ENCODE measurements around the gene GSE1.

DNA sequence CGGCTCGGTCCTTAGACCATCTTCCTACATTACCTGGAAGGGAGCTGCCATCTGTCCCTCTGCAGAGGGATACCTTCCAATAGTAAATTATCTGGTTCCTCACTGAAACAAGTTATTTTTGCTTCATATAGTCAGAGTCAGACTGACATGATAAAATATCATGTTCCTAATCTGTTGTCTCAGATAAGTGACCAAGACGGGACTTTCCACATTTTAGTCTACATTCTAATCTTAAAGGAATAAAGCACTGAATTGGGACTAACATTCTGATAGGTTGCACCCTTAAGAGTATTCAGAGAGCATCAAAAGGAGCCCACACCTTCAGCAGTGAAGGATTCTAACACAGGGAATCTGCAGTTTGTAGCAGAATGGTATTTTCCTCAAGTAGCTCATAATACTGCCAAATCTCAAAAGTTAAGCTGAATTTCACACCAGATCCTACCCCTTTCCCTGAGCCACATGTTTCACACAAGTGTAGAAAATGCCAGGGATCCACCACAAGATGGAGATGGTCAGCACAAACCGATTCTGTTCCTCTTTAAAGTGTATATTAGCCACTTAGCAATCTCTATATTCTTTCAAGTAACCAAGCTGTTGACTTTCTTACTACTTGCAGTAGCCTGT, 62.2 kb downstream of the GSE1 start:
- TF ChIP-seq, protein P1, sequence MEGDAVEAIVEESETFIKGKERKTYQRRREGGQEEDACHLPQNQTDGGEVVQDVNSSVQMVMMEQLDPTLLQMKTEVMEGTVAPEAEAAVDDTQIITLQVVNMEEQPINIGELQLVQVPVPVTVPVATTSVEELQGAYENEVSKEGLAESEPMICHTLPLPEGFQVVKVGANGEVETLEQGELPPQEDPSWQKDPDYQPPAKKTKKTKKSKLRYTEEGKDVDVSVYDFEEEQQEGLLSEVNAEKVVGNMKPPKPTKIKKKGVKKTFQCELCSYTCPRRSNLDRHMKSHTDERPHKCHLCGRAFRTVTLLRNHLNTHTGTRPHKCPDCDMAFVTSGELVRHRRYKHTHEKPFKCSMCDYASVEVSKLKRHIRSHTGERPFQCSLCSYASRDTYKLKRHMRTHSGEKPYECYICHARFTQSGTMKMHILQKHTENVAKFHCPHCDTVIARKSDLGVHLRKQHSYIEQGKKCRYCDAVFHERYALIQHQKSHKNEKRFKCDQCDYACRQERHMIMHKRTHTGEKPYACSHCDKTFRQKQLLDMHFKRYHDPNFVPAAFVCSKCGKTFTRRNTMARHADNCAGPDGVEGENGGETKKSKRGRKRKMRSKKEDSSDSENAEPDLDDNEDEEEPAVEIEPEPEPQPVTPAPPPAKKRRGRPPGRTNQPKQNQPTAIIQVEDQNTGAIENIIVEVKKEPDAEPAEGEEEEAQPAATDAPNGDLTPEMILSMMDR (IDR thresholded peaks at IDR 0.05) = peak in 1 of 3 experiments; percentile 9
- no peak for TF ChIP-seq POLR2A (IDR thresholded peaks at IDR 0.05)
